SK-N-SH (cell line): ENCODE results near the gene RASSF8. TPM values are rescaled to one million over a fixed set of nuclear protein-coding genes. Genes with fewer than 3 reads are reported as not detected.
A peak's percentile ranks its signal among the peaks of the same experiment; 100 is the strongest.

Experiments used
- CTCF ChIA-PET: fragments of 300-600, 350-600 bp; formaldehyde crosslinking; extraction: SDS; loops from one replicate; lab custom pipeline; 2021; lab: Yijun Ruan, JAX
- POLR2A ChIA-PET: fragments of 350-600 bp; sonication (Branson Sonifier 250); formaldehyde crosslinking; extraction: SDS; loops from one replicate; lab custom pipeline; 2020; ENCODE audit warnings: antibody characterized with exemption, inconsistent platforms; lab: Yijun Ruan, JAX
- DNase-seq: peaks from one replicate; pipeline ENCODE4 v3.0.0; 2012
- H2AFZ ChIP-seq: fragments of 200-600 bp; sonication (generic); 2 replicates; pipeline ENCODE4 v1.8.1; 2016; ENCODE audit warnings: antibody characterized with exemption, mild to moderate bottlenecking, low read depth
- H3F3A ChIP-seq: fragments of 200-600 bp; sonication (generic); replicated peaks from 2 replicates; pipeline ENCODE3; 2016; ENCODE audit warnings: antibody characterized with exemption, mild to moderate bottlenecking; ENCODE audit not compliant: insufficient read depth
- H3K27ac ChIP-seq, 2 experiments: fragments of 200-500 bp in 1 of 2; fragments of 200-600 bp in 1 of 2; sonication (Bioruptor generic) in 1 of 2; sonication (generic), shearing (Covaris generic) in 1 of 2; 2 replicates each; pipeline versions ENCODE4 v1.5.1 to v1.6.1; 2014 to 2016; ENCODE audit warnings: low read depth in 2 of 2, inconsistent platforms in 1 of 2, low read length in 1 of 2, mild to moderate bottlenecking in 1 of 2, mixed read lengths in 1 of 2
- H3K27me3 ChIP-seq: fragments of 200-600 bp; sonication (generic), shearing (Covaris generic); 2 replicates; pipeline ENCODE4 v1.6.1; 2016; ENCODE audit warnings: mixed run types; ENCODE audit not compliant: insufficient read depth
- H3K36me3 ChIP-seq, 2 experiments: fragments of 200-500 bp in 1 of 2; fragments of 200-600 bp in 1 of 2; sonication (Bioruptor generic) in 1 of 2; sonication (generic) in 1 of 2; replicated peaks in 1 of 2; 2 replicates each; pipeline versions ENCODE3 to v1.5.1; 2014 to 2016; ENCODE audit warnings: low read length in 1 of 2, mild to moderate bottlenecking in 1 of 2; ENCODE audit not compliant: insufficient read depth in 2 of 2, control insufficient read depth in 1 of 2
- H3K4me1 ChIP-seq, 2 experiments: fragments of 200-500 bp in 1 of 2; fragments of 200-600 bp in 1 of 2; sonication (Bioruptor generic) in 1 of 2; sonication (generic), shearing (Covaris generic) in 1 of 2; 2 replicates each; pipeline versions ENCODE4 v1.5.1 to v1.6.1; 2014 to 2016; ENCODE audit warnings: low read depth in 1 of 2, low read length in 1 of 2, mixed run types in 1 of 2; ENCODE audit not compliant: insufficient read depth in 2 of 2, control insufficient read depth in 1 of 2
- H3K4me2 ChIP-seq: fragments of 200-600 bp; sonication (generic), shearing (Covaris generic); 2 replicates; pipeline ENCODE4 v1.6.1; 2017; ENCODE audit warnings: mixed run types
- H3K4me3 ChIP-seq, 2 experiments: fragments of 200-500 bp in 1 of 2; fragments of 200-600 bp in 1 of 2; sonication (Bioruptor generic) in 1 of 2; sonication (generic), shearing (Covaris generic) in 1 of 2; 2 replicates each; pipeline versions ENCODE4 v1.5.1 to v1.8.1; 2014 to 2016; ENCODE audit warnings: low read depth in 2 of 2, inconsistent platforms in 1 of 2, low read length in 1 of 2, mild to moderate bottlenecking in 1 of 2, mixed read lengths in 1 of 2, moderate library complexity in 1 of 2
- H3K79me2 ChIP-seq: fragments of 200-600 bp; sonication (generic); 2 replicates; pipeline ENCODE4 v1.8.1; 2017; ENCODE audit warnings: mild to moderate bottlenecking; ENCODE audit not compliant: insufficient read depth
- H3K9ac ChIP-seq: fragments of 200-600 bp; sonication (generic); 2 replicates; pipeline ENCODE4 v1.6.1; 2017; ENCODE audit warnings: mixed run types
- H3K9me2 ChIP-seq: fragments of 200-600 bp; sonication (generic); 2 replicates; pipeline ENCODE4 v1.6.1; 2017; ENCODE audit warnings: mixed run types
- H3K9me3 ChIP-seq: fragments of 200-600 bp; sonication (generic); 2 replicates; pipeline ENCODE4 v1.6.1; 2017; ENCODE audit warnings: mixed run types, mild to moderate bottlenecking, moderate library complexity
- H4K20me1 ChIP-seq: fragments of 200-600 bp; sonication (generic); 2 replicates; pipeline ENCODE4 v1.6.1; 2017; ENCODE audit warnings: mild to moderate bottlenecking, mixed run types; ENCODE audit not compliant: insufficient read depth
- CHD2 ChIP-seq: fragments of 150-350 bp; IDR thresholded peaks from 2 replicates; pipeline ENCODE4 v1.6.1; 2018; ENCODE audit warnings: low read length; ENCODE audit not compliant: partially characterized antibody
- CTCF ChIP-seq: fragments of 200-600 bp; sonication (generic); IDR thresholded peaks from 2 replicates; pipeline ENCODE4 v1.6.1; 2017; ENCODE audit warnings: antibody characterized with exemption, mild to moderate bottlenecking, moderate library complexity
- EZH2phosphoT487 ChIP-seq: fragments of 200-600 bp; sonication (generic); IDR thresholded peaks from 2 replicates; pipeline ENCODE4 v1.6.1; 2017; ENCODE audit warnings: low read depth, mixed run types, mild to moderate bottlenecking, antibody characterized with exemption, moderate library complexity, borderline replicate concordance
- FOXM1 ChIP-seq: IDR thresholded peaks from 2 replicates; pipeline ENCODE4 v1.4.0; 2012; ENCODE audit warnings: low read depth, mild to moderate bottlenecking
- GABPA ChIP-seq: IDR thresholded peaks from 2 replicates; pipeline ENCODE4 v1.4.0; 2012; ENCODE audit warnings: low read depth, mild to moderate bottlenecking
- GATA2 ChIP-seq: sonication (generic); formaldehyde crosslinking; IDR thresholded peaks from 2 replicates; pipeline ENCODE4 v1.5.0; 2020; ENCODE audit warnings: mild to moderate bottlenecking, missing genetic modification reagents
- MEF2A ChIP-seq: IDR thresholded peaks from 2 replicates; pipeline ENCODE4 v1.4.0; 2012; ENCODE audit warnings: low read depth, borderline replicate concordance
- NFIC ChIP-seq: IDR thresholded peaks from 2 replicates; pipeline ENCODE4 v1.4.0; 2012; ENCODE audit warnings: borderline replicate concordance
- PBX3 ChIP-seq: IDR thresholded peaks from 2 replicates; pipeline ENCODE4; 2012
- RFX5 ChIP-seq: IDR thresholded peaks from 2 replicates; pipeline ENCODE4 v1.6.1; 2012; ENCODE audit warnings: mild to moderate bottlenecking, improper control_type of control experiment, low read length
- RXRA ChIP-seq: IDR thresholded peaks from 2 replicates; pipeline ENCODE4 v1.4.0; 2012; ENCODE audit warnings: low read depth, mild to moderate bottlenecking, borderline replicate concordance
- SIN3A ChIP-seq: IDR thresholded peaks from 2 replicates; pipeline ENCODE4 v1.6.1; 2012; ENCODE audit warnings: low read depth, mild to moderate bottlenecking, low read length, moderate library complexity, borderline replicate concordance
- SMC3 ChIP-seq: IDR thresholded peaks from 2 replicates; pipeline ENCODE4 v1.6.1; 2012; ENCODE audit warnings: low read depth, low read length, improper control_type of control experiment
- TCF12 ChIP-seq: IDR thresholded peaks from 2 replicates; pipeline ENCODE4 v1.4.0; 2012
- ZBTB33 ChIP-seq: IDR thresholded peaks from 2 replicates; pipeline ENCODE4 v1.4.0; 2012; ENCODE audit warnings: low read depth, borderline replicate concordance
- WGBS: methylation state at CpG from one replicate; pipeline ENCODE4 v1.1.6; 2017; ENCODE audit warnings: low lambda C conversion rate; 5-methylcytosine and 5-hydroxymethylcytosine counted together
- polyA plus RNA-seq, 3 experiments: library from polyadenylated mRNA; depleted of rRNA; stranded (reverse); fragments of >200 nt; gene quantifications; 2 replicates each; pipeline ENCODE4 v1.2.3, GENCODE V29; 2012
- TF ChIP-seq, protein P1 (sequence below): fragments of 150-350 bp; IDR thresholded peaks from 2 replicates; pipeline ENCODE4 v1.6.1; 2017; ENCODE audit warnings: antibody characterized with exemption, low read length, low read depth, borderline replicate concordance

RASSF8 gene
- polyA plus RNA-seq, 1 of the 3 experiments (the other 2 are of a cell fraction), result 15.3 TPM

- peaks cover 2 to 21% of the 10 kb centered on the region in 2 experiments for H3K4me1 ChIP-seq
- no peak overlapping the region for H2AFZ ChIP-seq
- no peaks in the 10 kb centered on the region for H3K9me3 ChIP-seq
- H3K36me3 ChIP-seq, result peaks cover 8 to 41% of the 10 kb centered on the region in 2 experiments
- WGBS, result 92% methylated on average over 8 of the region's 8 CpGs
- DNase-seq, result no peak
- CTCF ChIA-PET, result no interaction called here
- no peak for TF ChIP-seq MEF2A
- TF ChIP-seq CTCF, result peak; percentile 32
- no peak overlapping the region for H3K9ac ChIP-seq
- no peak overlapping the region for H3K4me3 ChIP-seq
- no peak overlapping the region for H3K4me2 ChIP-seq
- H3F3A ChIP-seq, result peaks cover 28% of the 10 kb centered on the region
- no peak overlapping the region for H3K27ac ChIP-seq
- H3K79me2 ChIP-seq, result peaks cover 86% of the 10 kb centered on the region
- H3K27me3 ChIP-seq, result no peaks in the 10 kb centered on the region
- no peaks in the 10 kb centered on the region for H3K9me2 ChIP-seq
- peaks cover 56% of the 10 kb centered on the region for H4K20me1 ChIP-seq
- POLR2A ChIA-PET, result no interaction called here
These were observed 99.8 kb downstream of the RASSF8 start for GRCh38 chr12:26058308-26058707.

DNA sequence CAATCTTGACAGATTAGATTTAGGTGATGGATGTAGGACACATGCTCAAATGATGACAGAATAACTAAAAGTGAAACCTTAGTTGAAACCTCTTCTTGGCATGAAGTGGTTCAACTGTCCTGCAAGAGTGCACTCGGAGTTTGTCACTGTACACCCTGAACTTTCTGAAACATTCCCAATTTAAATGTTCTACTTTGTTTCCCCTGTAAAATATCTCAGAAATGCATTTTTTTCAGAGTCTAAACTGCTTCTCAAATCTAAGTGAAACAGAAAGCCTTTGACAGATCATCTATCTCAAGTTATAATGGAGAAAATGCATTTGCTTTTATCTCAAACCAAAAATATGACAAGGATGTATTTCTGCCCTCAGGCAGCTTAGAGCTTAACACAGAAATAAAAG lies 100.3 kb downstream of the RASSF8 start:
- Histone ChIP-seq H3K9me3 (no peaks in the 10 kb centered on the region), H3K4me1 (peaks cover 2 to 16% of the 10 kb centered on the region in 2 experiments; a peak in 3 of 4 replicates), H3K4me2 (no peak overlapping the region), H3K9ac (no peak overlapping the region), H3K36me3 (peaks cover 8 to 41% of the 10 kb centered on the region in 2 experiments), H3K27ac (no peak overlapping the region; a peak in 1 of 4 replicates), H4K20me1 (peaks cover 52% of the 10 kb centered on the region), H3K79me2 (peaks cover 86% of the 10 kb centered on the region), H2AFZ (no peak overlapping the region), H3K4me3 (no peak overlapping the region), H3F3A (peaks cover 25% of the 10 kb centered on the region), H3K9me2 (no peaks in the 10 kb centered on the region), H3K27me3 (no peaks in the 10 kb centered on the region)
- ChIA-PET CTCF (interaction anchor here (1.3 kb wide), 1 partner anchor 33 kb away, joined by 8 read pairs; no protein-coding TSS in a partner anchor), POLR2A (no interaction called here)
- TF ChIP-seq SIN3A, result no peak
- no peak for TF ChIP-seq SMC3
- no peak for TF ChIP-seq CHD2
- TF ChIP-seq TCF12, result 0 out of 2 replicates have a peak, but pooled peaks have one; percentile 7
- TF ChIP-seq PBX3, result peak; percentile 24; the same call in 1 of the 2 replicates
- TF ChIP-seq FOXM1, result no peak
- DNase-seq, result no peak
- 81% methylated on average over 1 of the region's 1 CpG for WGBS

- Histone ChIP-seq H3K4me2 (no peak overlapping the region), H3K4me1 (peaks cover 0 to 6% of the 10 kb centered on the region in 2 experiments; a peak in 1 of 4 replicates), H2AFZ (no peak overlapping the region), H3K4me3 (no peak overlapping the region), H3K27ac (no peak overlapping the region), H4K20me1 (peaks cover 27% of the 10 kb centered on the region), H3K9me3 (no peaks in the 10 kb centered on the region), H3K9ac (no peak overlapping the region), H3F3A (peaks cover 14% of the 10 kb centered on the region), H3K27me3 (no peaks in the 10 kb centered on the region), H3K79me2 (peaks cover 73% of the 10 kb centered on the region), H3K36me3 (peaks cover 9 to 49% of the 10 kb centered on the region in 2 experiments), H3K9me2 (no peaks in the 10 kb centered on the region)
- CTCF ChIA-PET, result interaction anchor here (0.7 to 1.1 kb wide), 3 partner anchors 31 to 774 kb away, joined by 3 to 4 read pairs (median 3); no protein-coding TSS in a partner anchor
- 94% methylated on average over 3 of the region's 3 CpGs for WGBS
- POLR2A ChIA-PET, result no interaction called here
- DNase-seq, result no peak
- TF ChIP-seq SIN3A (no peak), NFIC (no peak), ZBTB33 (no peak), RFX5 (no peak), RXRA (no peak), TCF12 (no peak), GATA2 (CRISPR knock-in tag) (no peak), EZH2phosphoT487 (no peak), GABPA (no peak)
- TF ChIP-seq, protein P1, sequence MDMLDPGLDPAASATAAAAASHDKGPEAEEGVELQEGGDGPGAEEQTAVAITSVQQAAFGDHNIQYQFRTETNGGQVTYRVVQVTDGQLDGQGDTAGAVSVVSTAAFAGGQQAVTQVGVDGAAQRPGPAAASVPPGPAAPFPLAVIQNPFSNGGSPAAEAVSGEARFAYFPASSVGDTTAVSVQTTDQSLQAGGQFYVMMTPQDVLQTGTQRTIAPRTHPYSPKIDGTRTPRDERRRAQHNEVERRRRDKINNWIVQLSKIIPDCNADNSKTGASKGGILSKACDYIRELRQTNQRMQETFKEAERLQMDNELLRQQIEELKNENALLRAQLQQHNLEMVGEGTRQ, result no peak
These were observed 103.5 kb downstream of the RASSF8 start for GRCh38 chr12:26062006-26062405.
